GM23338 (cell line): ENCODE measurements around the gene EREG. TPM values are rescaled to one million over a fixed set of nuclear protein-coding genes. Genes with fewer than 3 reads are reported as not detected.
A peak's percentile ranks its signal among the peaks of the same experiment; 100 is the strongest.
"Not testable (repeated sequence)": the region's sequence is repeated elsewhere in the genome, so short reads cannot be mapped to it uniquely, and the experiment has no call there.

Source experiments
- ATAC-seq: fragments of 200-7000 bp; cut with Tn5 transposase; 3 replicates; pipeline ENCODE4 v1.9.1; 2020
- DNase-seq: peaks from one replicate; pipeline ENCODE4 v3.0.0-alpha.2; 2015; ENCODE audit warnings: low spot score
- H2AFZ ChIP-seq: fragments of 200-600 bp; sonication (generic); 2 replicates; pipeline ENCODE4 v1.8.0; 2016; ENCODE audit warnings: antibody characterized with exemption, mild to moderate bottlenecking, moderate library complexity
- H3F3A ChIP-seq: fragments of 200-600 bp; sonication (generic); replicated peaks from 2 replicates; pipeline ENCODE4 v1.8.0; 2017; ENCODE audit warnings: antibody characterized with exemption, mixed run types, low read depth
- H3K27ac ChIP-seq: fragments of 200-600 bp; sonication (generic); 2 replicates; pipeline ENCODE4 v1.6.1; 2016; ENCODE audit warnings: low read depth
- H3K27me3 ChIP-seq: fragments of 200-600 bp; sonication (generic); 2 replicates; pipeline ENCODE4 v1.8.0; 2016; ENCODE audit warnings: mild to moderate bottlenecking, mixed run types, moderate library complexity; ENCODE audit not compliant: insufficient read depth
- H3K36me3 ChIP-seq: fragments of 200-600 bp; sonication (generic); 2 replicates; pipeline ENCODE4 v1.8.0; 2016; ENCODE audit warnings: mild to moderate bottlenecking; ENCODE audit not compliant: insufficient read depth
- H3K4me1 ChIP-seq: fragments of 200-600 bp; sonication (generic); 2 replicates; pipeline ENCODE4 v1.8.0; 2016; ENCODE audit warnings: mild to moderate bottlenecking, moderate library complexity; ENCODE audit not compliant: insufficient read depth
- H3K4me2 ChIP-seq: fragments of 200-600 bp; sonication (generic); 2 replicates; pipeline ENCODE4 v1.7.1; 2017; ENCODE audit warnings: mixed run types
- H3K4me3 ChIP-seq: fragments of 200-600 bp; sonication (generic); 2 replicates; pipeline ENCODE4 v1.6.1; 2016; ENCODE audit warnings: mixed run types
- H3K79me2 ChIP-seq: fragments of 200-600 bp; sonication (generic); replicated peaks from 2 replicates; pipeline ENCODE4 v1.8.0; 2017; ENCODE audit warnings: mild to moderate bottlenecking; ENCODE audit not compliant: insufficient read depth
- H3K9me2 ChIP-seq: fragments of 200-600 bp; sonication (generic); 2 replicates; pipeline ENCODE4 v1.8.0; 2017; ENCODE audit not compliant: insufficient read depth
- H4K20me1 ChIP-seq: fragments of 200-600 bp; sonication (generic); replicated peaks from 2 replicates; pipeline ENCODE4 v1.8.0; 2017; ENCODE audit warnings: mild to moderate bottlenecking; ENCODE audit not compliant: insufficient read depth
- H3K27ac Mint-ChIP-seq: 2 replicates; pipeline ENCODE4 v1.8.0; 2020; ENCODE audit warnings: inconsistent platforms, mild to moderate bottlenecking, moderate library complexity, mixed read lengths
- H3K27me3 Mint-ChIP-seq: 3 replicates; pipeline ENCODE4 v1.8.0; 2022; ENCODE audit warnings: low read depth, mild to moderate bottlenecking, moderate library complexity, mixed read lengths, inconsistent platforms; ENCODE audit not compliant: insufficient read depth, poor library complexity
- H3K36me3 Mint-ChIP-seq: 3 replicates; pipeline ENCODE4 v1.8.0; 2021; ENCODE audit warnings: low read depth, mild to moderate bottlenecking, inconsistent platforms, moderate library complexity, mixed read lengths
- H3K4me1 Mint-ChIP-seq: 3 replicates; pipeline ENCODE4 v1.8.0; 2020; ENCODE audit warnings: mild to moderate bottlenecking, inconsistent platforms, mixed read lengths
- H3K4me3 Mint-ChIP-seq: 3 replicates; pipeline ENCODE4 v1.8.0; 2021; ENCODE audit warnings: moderate library complexity, mild to moderate bottlenecking, inconsistent platforms, mixed read lengths
- H3K9me3 Mint-ChIP-seq: 3 replicates; pipeline ENCODE4 v1.8.0; 2020; ENCODE audit warnings: moderate library complexity, mild to moderate bottlenecking, inconsistent platforms, mixed read lengths
- CREB1 ChIP-seq: fragments of 250-450 bp; sonication (Bioruptor Pico); IDR thresholded peaks from 2 replicates; pipeline ENCODE4 v1.5.0; 2020; ENCODE audit warnings: low read depth, mild to moderate bottlenecking, moderate library complexity
- ZNF114 ChIP-seq: fragments of 250-450 bp; sonication (Bioruptor Pico); IDR thresholded peaks from 2 replicates; pipeline ENCODE4 v1.5.0; 2020; ENCODE audit warnings: mild to moderate bottlenecking, moderate library complexity
- polyA plus RNA-seq: library from polyadenylated mRNA; unstranded; fragments of >200 nt; fragmentation: Nextera tagmentation; extraction: Ambion mirVana; gene quantifications from 2 replicates; pipeline ENCODE4 v1.2.1, GENCODE V29; 2016
- total RNA-seq: library from RNA; depleted of rRNA; stranded (reverse); fragments of >200 nt; shearing (Covaris generic); gene quantifications from 2 replicates; pipeline ENCODE4 v1.2.3, GENCODE V29; 2014
- TF ChIP-seq, protein P1 (sequence below): IDR thresholded peaks from one replicate; pipeline ENCODE4 v1.6.1; 2018; ENCODE audit warnings: antibody characterized with exemption; ENCODE audit not compliant: unreplicated experiment
- TF ChIP-seq, protein P2 (sequence below), 2 experiments: fragments of 200-600 bp in 1 of 2; sonication (generic) in 1 of 2; conservative IDR thresholded peaks; 2 replicates each; pipeline versions ENCODE4 v1.5.1 to v1.6.1; 2016 to 2017; ENCODE audit warnings: antibody characterized with exemption in 2 of 2, low read depth in 2 of 2, mild to moderate bottlenecking in 2 of 2, moderate library complexity in 1 of 2
- TF ChIP-seq, protein P3 (sequence below): IDR thresholded peaks from 2 replicates; pipeline ENCODE4 v1.6.1; 2016; ENCODE audit warnings: antibody characterized with exemption

The EREG gene
- total and polyA plus RNA-seq, 2 experiments from 2014 or later = not detected

DNA sequence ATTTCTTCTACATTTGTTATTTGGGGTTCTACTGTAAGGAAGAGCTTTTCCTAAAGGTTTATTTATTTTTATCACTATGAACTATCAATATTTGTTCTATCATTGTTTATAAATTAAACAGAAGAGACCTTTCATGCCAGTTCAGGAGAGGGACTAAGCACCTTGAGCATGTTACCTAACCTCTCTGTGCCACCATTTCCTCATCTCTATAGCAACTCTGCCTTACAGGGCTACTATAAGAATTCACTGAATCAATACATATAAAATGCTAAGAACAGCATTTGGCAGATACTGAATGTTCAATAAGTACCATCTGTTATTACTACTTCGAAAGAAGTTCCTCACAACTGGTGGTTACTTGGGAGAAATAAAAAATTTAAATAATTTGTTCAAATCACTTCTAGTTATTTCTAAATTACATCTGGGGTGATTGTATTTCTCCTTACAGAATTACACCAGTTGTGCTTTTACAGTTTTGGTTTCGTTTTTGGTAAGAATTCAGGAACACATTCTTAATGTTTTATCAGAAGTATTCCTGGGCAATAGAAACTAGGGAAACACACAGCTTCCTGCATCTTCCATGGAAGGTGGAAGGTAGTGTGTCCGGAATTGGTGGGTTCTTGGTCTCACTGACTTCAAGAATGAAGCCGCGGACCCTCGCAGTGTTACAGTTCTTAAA is 32.9 kb downstream of the EREG start (continued):
- TF ChIP-seq, protein P1, sequence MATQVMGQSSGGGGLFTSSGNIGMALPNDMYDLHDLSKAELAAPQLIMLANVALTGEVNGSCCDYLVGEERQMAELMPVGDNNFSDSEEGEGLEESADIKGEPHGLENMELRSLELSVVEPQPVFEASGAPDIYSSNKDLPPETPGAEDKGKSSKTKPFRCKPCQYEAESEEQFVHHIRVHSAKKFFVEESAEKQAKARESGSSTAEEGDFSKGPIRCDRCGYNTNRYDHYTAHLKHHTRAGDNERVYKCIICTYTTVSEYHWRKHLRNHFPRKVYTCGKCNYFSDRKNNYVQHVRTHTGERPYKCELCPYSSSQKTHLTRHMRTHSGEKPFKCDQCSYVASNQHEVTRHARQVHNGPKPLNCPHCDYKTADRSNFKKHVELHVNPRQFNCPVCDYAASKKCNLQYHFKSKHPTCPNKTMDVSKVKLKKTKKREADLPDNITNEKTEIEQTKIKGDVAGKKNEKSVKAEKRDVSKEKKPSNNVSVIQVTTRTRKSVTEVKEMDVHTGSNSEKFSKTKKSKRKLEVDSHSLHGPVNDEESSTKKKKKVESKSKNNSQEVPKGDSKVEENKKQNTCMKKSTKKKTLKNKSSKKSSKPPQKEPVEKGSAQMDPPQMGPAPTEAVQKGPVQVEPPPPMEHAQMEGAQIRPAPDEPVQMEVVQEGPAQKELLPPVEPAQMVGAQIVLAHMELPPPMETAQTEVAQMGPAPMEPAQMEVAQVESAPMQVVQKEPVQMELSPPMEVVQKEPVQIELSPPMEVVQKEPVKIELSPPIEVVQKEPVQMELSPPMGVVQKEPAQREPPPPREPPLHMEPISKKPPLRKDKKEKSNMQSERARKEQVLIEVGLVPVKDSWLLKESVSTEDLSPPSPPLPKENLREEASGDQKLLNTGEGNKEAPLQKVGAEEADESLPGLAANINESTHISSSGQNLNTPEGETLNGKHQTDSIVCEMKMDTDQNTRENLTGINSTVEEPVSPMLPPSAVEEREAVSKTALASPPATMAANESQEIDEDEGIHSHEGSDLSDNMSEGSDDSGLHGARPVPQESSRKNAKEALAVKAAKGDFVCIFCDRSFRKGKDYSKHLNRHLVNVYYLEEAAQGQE = no peak
- TF ChIP-seq CREB1 (CRISPR knock-in tag) = no peak

DNA sequence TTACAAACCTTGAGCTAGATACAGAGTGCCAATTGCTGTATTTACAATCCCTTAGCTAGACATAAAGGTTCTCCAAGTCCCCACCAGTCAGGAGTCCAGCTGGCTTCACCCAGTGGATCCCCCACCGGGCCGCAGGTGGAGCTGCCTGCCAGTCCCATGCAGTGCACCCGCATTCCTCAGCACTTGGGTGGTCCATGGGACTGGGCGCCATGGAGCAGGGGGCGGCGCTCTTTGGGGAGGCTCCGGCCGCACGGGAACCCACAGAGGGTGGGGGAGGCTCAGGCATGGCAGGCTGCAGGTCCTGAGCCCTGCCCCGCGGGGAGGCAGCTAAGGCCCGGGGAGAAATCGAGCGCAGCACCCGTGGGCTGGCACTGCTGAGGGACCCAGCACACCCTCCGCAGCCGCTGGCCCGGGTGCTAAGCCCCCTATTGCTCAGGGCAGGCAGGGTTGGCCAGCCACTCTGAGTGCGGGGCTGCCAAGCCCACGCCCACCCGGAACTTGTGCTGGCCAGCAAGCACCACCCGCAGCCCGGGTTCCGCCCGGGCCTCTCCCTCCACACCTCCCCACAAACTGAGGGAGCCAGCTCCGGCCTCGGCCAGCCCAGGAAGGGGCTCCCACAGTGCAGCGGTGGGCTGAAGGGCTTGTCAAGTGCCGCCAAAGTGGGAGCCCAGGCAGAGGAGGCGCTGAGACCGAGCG is 34.1 kb downstream of the EREG start:
- H3K27me3 Mint-ChIP-seq, H3K4me1 Mint-ChIP-seq, ATAC-seq, H3K36me3 ChIP-seq, H4K20me1 ChIP-seq, H3K4me1 ChIP-seq, H3K4me3 ChIP-seq, H3F3A ChIP-seq, H3K27ac Mint-ChIP-seq, DNase-seq, H3K9me3 Mint-ChIP-seq, H3K9me2 ChIP-seq, H3K4me2 ChIP-seq, H3K36me3 Mint-ChIP-seq, H3K27me3 ChIP-seq, H3K79me2 ChIP-seq, H3K27ac ChIP-seq, H3K4me3 Mint-ChIP-seq: not testable (repeated sequence)
- H2AFZ ChIP-seq = 0 out of 2 replicates have a peak overlapping the region, but pooled peaks have one; percentile 9

DNA sequence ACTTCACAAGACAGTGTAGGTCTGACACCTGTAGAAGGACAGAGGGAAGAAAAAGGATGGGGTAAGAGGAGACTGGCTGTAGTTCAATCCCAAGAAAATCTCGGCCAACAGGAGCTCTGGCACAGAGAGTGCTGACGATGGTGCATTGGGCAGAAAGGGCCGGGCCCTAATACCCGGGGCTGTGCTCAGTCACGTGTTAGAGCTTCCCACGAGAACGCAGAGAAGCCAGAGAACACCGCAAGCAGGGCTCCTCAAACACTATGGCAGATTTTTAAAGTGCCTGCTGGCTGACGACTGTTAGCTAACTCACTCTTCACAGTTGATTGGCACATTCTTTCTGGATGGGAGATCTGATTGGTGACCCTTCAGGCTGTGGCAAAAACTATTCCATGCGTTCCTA is 35.5 kb downstream of the EREG start:
- no peaks in the 10 kb centered on the region for H3F3A ChIP-seq
- no peak overlapping the region for H2AFZ ChIP-seq
- no peak overlapping the region for H3K4me3 ChIP-seq
- no peaks in the 10 kb centered on the region for H3K79me2 ChIP-seq
- TF ChIP-seq, protein P2, sequence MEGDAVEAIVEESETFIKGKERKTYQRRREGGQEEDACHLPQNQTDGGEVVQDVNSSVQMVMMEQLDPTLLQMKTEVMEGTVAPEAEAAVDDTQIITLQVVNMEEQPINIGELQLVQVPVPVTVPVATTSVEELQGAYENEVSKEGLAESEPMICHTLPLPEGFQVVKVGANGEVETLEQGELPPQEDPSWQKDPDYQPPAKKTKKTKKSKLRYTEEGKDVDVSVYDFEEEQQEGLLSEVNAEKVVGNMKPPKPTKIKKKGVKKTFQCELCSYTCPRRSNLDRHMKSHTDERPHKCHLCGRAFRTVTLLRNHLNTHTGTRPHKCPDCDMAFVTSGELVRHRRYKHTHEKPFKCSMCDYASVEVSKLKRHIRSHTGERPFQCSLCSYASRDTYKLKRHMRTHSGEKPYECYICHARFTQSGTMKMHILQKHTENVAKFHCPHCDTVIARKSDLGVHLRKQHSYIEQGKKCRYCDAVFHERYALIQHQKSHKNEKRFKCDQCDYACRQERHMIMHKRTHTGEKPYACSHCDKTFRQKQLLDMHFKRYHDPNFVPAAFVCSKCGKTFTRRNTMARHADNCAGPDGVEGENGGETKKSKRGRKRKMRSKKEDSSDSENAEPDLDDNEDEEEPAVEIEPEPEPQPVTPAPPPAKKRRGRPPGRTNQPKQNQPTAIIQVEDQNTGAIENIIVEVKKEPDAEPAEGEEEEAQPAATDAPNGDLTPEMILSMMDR (conservative IDR thresholded peaks at IDR 0.05; ENCODE audit: low read depth in 2 of 2) = no peak
- TF ChIP-seq, protein P3, sequence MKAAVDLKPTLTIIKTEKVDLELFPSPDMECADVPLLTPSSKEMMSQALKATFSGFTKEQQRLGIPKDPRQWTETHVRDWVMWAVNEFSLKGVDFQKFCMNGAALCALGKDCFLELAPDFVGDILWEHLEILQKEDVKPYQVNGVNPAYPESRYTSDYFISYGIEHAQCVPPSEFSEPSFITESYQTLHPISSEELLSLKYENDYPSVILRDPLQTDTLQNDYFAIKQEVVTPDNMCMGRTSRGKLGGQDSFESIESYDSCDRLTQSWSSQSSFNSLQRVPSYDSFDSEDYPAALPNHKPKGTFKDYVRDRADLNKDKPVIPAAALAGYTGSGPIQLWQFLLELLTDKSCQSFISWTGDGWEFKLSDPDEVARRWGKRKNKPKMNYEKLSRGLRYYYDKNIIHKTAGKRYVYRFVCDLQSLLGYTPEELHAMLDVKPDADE = no peak
- TF ChIP-seq, protein P1 = no peak
- TF ChIP-seq ZNF114 (CRISPR knock-in tag) = no peak
- Mint-ChIP-seq H3K27me3 (peaks cover 2% of the 10 kb centered on the region), H3K4me1 (no peaks in the 10 kb centered on the region; the same call in 2 of the 3 replicates), H3K36me3 (no peaks in the 10 kb centered on the region; the same call in 2 of the 3 replicates), H3K27ac (no peak overlapping the region), H3K9me3 (peaks cover 5% of the 10 kb centered on the region; the same call in 2 of the 3 replicates), H3K4me3 (no peak overlapping the region)
- DNase-seq = no peak
- H3K9me2 ChIP-seq = no peaks in the 10 kb centered on the region
- no peaks in the 10 kb centered on the region for H3K4me1 ChIP-seq
- H3K36me3 ChIP-seq = no peaks in the 10 kb centered on the region
- no peak for ATAC-seq
- no peaks in the 10 kb centered on the region for H3K27me3 ChIP-seq
- H4K20me1 ChIP-seq = no peaks in the 10 kb centered on the region
- no peak overlapping the region for H3K27ac ChIP-seq
- H3K4me2 ChIP-seq = no peak overlapping the region
